CD1c-positive myeloid dendritic cell (primary cell): Measurements from ENCODE around the gene GRK6.

Source experiments
- DNase-seq: peaks from one replicate; pipeline ENCODE4 v3.0.0-alpha.2; 2016; ENCODE audit errors: extremely low spot score

Gene GRK6

DNA sequence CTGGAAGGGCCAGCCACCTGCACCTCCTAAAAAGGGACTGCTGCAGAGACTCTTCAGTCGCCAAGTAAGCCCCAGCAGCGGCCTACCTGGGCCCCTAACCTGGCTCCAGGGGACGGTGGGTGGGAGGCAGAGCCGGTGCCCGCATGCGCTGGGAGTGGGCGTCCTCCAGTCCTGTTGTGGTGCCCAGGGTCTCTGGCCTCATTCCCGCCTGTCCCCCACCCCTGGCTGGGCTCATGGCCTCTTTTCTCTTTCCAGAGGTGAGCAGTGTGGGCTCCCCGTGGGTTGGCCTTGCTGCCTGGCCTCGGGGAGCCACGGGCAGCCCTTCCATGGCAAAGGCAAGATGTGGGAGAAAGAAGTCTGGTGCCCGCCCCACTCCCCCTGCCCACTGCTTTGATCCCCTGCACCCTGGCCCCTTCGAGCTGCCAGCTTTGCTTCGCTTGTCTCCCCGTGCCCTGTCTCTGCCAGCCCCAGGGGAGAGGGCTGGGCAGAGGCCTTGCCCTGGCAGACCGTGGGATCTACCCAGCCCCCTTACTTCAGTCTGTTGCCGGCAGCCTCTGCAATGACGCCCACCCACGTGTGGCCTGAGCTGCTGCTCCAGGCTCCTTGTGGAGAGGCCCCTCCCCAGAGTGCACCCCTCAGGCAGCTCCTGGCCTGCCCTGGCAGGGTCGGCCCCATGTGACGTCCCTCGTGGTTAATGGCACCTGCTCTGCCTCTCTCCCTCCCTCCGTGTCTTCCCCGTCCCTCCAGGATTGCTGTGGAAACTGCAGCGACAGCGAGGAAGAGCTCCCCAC is 14.7 kb downstream of the GRK6 start:
- no peak for DNase-seq

GRCh38 chr5:177442066-177442826 is 15.8 kb downstream of the GRK6 start:
- DNase-seq: no peak

DNA sequence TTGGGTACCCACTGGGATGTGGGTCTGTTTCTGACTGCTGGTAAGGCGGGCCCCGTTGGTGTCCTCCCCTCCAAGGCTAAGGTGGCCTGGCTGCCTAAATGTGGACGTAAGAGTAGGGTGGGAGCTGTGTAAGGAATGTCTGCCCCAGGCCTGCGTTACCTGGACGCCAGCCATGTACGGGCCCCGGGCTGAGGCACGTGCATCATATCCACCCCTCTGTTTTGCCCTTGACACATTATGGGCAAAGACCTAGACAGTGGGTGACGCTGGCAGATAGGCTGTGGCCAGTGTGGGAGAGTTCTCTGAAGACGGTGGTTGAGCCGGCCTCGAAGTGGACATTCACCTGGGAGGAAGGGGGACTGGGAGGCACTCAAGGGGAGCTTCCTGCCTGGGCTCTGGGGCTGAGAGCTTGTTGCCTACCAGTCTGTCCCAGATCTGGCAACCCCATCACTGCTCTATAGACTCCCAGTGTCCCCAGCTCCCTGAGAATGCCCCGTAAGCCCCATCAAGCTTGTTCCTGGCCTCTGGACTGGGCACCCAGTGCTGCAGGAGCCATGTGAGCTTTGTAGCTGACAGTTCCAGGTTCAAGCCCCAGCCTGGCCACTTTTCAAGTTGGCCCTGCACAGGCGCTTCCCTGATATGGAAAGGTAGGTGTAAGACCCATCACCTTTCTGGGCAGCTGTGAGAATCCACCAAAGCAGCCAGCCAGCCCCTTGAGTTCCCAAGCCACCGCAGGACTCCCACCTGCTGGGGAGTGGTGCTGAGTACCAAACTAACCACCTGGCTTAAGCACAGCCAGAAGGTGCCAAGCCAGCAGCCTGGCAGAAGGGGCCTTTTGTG is 16.9 kb downstream of the GRK6 start:
- no peak for DNase-seq

DNA sequence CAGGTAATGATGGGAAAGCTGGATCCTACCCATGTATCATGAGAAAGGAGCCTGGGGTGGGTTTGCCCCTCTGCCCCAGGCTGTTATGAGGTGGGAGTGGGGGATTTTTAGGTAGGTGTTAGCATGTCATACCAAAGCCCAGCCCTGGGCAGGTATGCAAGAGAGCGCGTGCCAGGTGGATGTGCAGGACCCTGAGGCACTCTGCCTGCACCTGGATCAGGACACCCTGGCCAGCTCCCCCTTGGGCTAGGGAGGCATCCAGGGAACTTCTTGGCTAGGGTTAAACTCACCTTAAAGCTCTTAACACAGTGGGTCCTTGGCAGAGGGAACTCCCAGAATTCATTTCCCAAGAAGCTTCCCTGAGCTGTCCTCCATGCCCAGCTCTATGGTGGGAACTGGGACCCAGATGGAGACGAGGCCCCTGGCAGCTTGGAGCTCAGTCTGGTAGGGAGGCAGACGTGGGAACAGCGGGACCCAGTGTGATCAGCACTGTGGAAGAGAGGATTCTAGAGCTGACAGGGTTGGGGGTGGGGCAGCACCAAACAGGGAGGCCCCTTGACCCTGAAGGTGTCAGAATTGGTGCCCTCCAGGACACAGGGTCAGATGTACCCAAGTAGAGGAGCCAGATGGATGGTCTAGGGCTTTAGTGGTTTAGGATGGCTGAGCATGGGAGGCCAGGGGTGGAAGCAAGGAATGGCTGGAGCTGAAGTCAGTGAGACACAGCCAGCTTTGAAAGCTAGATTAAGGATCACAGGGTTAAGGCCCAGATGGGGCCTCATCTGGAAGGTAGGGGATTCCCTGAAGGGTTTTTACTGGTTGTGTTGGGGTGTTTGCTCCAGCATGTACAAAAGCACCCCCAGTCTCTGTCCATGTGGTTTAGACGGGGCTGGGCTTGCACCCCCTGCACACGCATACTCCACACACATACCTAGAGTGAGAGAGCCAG is 17.9 kb downstream of the GRK6 start:
- no peak for DNase-seq

DNA sequence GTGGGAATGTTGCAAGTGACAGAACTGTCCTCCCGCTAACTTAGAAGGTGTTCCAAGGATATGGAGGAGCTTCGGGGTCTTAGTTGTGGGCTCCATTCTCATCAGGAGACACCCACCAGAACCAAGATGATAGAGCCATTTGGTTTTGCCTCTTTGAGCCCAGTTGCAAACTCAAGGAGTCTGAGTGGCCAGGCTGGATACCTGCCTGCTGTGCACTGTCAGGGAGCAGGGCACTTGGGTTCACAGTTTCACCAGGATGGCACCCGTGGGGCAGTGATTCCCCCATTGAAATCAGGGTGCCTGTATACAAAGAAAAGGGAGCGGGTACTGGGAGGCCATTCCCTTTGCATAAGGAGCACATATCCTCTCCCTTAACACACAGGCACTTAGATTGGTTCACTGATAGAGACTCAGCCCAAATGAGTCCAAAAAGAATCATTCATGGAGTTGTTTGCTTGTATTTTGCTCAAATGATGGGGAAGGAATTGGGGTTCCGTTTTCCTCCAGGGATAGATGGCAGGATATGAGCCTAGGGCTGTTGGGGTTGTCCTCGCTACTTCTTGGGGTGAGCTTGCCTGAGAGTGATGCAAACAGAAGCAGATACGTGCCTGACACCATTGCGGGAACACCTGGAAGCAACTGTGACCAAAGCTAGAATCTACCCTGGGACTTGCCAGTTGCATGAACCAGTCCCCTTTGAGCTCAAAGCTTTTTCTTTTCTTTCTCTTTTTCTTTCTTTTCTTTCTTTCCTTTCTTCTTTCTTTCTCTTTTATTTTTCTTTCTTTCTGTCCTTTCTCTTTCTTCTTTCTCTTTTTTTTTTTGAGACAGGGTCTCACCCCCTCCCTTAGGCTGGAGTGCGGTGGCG is 18.8 kb downstream of the GRK6 start:
- no peak for DNase-seq

- no peak for DNase-seq
Measured at GRCh38 chr5:177445917-177446199, 19.4 kb downstream of the GRK6 start.

GRCh38 chr5:177446200-177447065 is 20.0 kb downstream of the GRK6 start, which contains the start of gene PRR7:
Gene PRR7, plus strand, starts transcription at chr5:177446814. Its CDS starts 8,254 bp downstream, at chr5:177455068.
- peak; percentile 71 for DNase-seq

- DNase-seq: peak; percentile 60
Measured at GRCh38 chr5:177447066-177447610, 20.7 kb downstream of the GRK6 start.

GRCh38 chr5:177447611-177448243 is 21.3 kb downstream of the GRK6 start:
- DNase-seq: peak; percentile 44

GRCh38 chr5:177448244-177448950 is 21.9 kb downstream of the GRK6 start:
- DNase-seq: no peak

DNA sequence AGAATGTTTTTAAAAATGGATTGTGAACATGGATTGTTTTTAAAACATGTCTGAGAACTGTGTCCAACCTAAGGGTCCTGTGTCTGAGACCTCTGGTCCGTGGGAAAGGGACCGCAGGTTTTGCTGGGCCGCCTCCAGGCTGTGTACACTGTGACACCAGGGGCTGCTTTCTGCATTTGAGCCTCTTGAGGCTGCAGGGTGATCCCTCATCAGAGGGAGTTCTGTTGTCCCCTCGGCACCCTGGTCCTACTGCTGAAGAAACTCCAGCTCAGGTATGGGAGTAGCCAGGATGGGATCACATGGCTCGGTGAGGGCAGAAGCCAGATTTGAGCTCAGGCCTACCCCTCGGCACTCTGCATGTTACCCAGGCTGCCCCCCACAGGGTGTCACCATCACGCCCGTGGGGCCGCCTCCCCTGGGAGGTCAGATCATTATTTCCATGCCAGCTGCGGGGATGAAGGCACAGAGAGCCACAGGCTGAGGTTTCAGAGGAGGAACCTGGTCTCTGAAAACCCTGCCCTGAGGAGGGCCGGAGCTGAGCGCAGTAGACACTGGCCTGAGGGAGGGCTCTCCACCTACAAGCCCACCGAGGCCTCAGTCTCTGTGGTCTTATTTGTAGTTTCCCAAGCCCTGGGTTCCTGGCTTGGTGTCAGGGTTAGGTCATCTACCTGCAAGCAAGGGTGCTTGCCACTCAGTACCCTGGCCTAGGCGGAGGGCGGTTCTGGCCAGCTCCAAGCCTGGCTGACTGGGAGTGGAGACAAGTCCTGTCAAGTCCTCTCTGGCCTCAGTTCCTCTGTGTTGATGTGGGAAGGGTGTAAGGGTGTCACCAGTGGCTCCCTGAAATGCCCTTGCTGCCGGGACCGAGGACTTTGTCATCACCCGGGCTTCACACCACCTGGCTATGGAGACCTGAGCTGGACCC is 22.9 kb downstream of the GRK6 start:
- DNase-seq: no peak

DNA sequence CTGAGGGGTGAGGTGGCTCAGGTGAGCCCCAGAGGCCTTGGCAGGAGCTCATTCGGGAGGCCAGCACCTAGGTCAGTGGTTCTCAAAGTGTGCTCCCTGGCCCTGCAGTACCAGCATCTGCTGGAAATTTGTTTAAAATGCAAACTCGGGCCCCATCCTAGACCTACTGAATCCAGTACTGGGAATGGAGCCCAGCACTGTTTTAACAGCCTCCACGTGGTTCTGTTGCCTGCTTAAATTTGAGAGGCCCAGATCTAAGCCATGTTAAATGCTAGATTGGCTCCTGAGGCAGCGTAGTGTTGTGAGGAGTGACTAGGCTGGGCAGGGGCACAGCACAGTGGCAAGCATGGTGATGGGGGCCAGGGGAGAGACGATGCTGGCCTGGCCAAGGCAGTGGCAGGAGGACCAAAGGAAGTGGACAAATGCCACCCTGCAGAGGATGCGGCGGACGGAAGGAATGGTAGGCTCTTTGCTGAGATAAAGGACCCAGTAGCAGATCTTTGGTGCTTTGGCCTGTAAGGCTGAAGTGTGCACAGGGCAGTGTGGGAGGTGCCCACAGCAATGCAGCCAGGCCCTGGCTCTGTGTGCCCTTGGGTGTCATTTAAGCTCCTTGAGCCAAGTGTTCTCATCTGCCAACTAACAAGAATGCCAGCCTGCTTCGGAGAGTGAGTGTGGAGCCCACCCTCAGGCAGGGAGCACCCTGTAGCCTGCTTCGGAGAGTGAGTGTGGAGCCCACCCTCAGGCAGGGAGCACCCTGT is 24.4 kb downstream of the GRK6 start:
- no peak for DNase-seq

DNA sequence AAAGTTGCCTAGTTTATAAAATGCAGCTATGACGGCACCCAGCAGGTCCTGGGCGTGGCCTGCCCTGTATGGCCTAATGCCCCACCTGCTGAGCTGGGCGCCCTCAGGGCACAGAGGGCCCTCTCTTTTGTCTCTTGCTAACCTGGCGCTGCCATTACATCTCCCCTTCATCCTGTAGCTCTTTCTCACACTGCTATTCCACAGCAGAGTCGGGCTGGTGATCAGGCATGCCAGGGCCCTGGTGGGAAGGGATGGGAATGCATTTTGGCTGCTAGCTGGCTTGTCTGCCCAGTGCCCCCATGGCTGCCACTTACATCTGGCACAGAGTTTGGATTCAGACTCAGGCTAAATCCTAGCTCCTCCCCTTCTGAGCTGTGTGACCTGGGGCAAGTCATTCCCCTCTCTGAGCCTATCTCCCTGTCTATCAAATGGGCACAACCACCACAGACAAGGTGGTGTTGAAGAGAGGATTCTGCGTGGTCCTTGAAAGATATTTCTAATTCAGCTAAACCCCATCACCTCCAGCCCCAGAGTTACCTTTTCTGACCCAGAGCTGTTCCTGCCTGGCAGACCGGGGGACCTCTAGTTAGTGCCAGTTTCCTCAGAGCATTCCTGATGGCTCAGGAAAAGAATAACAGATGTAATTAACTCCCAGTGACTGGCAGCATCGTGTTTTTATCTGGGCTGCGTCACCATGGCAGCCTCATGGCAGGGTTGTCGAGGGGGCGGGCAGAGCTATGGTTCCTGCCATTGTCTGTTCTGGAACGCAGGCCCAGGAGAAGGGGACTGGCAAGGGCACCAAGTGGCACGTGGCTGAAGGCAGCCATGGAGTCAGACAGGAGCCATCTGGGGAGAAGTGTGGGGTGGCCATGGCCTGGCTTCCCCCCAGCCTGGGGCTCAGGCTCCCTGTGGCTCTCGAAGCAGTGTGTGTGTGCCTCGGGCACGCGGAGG is 26.5 kb downstream of the GRK6 start:
- DNase-seq: no peak

GRCh38 chr5:177453852-177454396 is 27.4 kb downstream of the GRK6 start:
- DNase-seq: peak; percentile 54
